Brain microvascular endothelial cell (primary cell): ENCODE data around the gene TIMP1.

ENCODE experiments used
- DNase-seq: peaks from one replicate; pipeline ENCODE4 v3.0.0-alpha.2; 2020
- H3K27ac ChIP-seq: fragments of 250-450 bp; sonication (Bioruptor Pico); 2 replicates; pipeline ENCODE4 v1.5.1; 2020; ENCODE audit warnings: mild to moderate bottlenecking, moderate library complexity
- H3K27me3 ChIP-seq: fragments of 250-450 bp; sonication (Bioruptor Pico); replicated peaks from 2 replicates; pipeline ENCODE4 v1.5.1; 2020; ENCODE audit warnings: mild to moderate bottlenecking
- H3K36me3 ChIP-seq: fragments of 250-450 bp; sonication (Bioruptor Pico); replicated peaks from 2 replicates; pipeline ENCODE4 v1.5.1; 2020; ENCODE audit warnings: mild to moderate bottlenecking
- H3K4me3 ChIP-seq: 2 replicates; pipeline ENCODE4 v1.5.1; 2011; ENCODE audit warnings: low read depth, mild to moderate bottlenecking, control low read depth, low read length, moderate library complexity
- in situ Hi-C: cut with HindIII; loops from 2 replicates; pipeline ENCODE4 v1.10.0; 2017; ENCODE audit warnings: low sequenced_read_pairs, low pct_ligation_motif_present
- TF ChIP-seq, protein P1 (sequence below): IDR thresholded peaks from 2 replicates; pipeline ENCODE4 v1.5.1; 2011; ENCODE audit warnings: low read depth, mild to moderate bottlenecking, moderate library complexity, low read length, control low read depth, inconsistent platforms; ENCODE audit errors: missing control alignments

Gene TIMP1

DNA sequence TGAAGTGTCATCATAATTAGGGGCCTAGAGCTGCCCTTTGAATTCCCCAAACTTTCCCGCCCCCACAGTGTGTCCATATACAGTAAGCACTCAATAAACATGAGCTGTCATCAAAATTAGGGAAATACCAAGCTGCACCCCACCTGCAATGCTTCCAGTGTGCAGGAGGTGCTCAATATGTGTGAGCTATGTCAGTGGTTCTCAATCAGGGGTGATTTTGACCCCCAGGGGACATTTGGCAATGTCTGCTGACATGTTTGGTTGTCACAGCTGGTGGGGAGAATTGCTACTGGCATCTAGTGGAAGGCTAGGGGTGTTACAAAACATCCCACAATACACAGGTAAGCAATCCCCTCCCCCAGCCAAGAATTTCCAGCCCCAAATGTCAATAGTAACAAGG, 46.7 kb downstream of the TIMP1 start:
- TF ChIP-seq, protein P1, sequence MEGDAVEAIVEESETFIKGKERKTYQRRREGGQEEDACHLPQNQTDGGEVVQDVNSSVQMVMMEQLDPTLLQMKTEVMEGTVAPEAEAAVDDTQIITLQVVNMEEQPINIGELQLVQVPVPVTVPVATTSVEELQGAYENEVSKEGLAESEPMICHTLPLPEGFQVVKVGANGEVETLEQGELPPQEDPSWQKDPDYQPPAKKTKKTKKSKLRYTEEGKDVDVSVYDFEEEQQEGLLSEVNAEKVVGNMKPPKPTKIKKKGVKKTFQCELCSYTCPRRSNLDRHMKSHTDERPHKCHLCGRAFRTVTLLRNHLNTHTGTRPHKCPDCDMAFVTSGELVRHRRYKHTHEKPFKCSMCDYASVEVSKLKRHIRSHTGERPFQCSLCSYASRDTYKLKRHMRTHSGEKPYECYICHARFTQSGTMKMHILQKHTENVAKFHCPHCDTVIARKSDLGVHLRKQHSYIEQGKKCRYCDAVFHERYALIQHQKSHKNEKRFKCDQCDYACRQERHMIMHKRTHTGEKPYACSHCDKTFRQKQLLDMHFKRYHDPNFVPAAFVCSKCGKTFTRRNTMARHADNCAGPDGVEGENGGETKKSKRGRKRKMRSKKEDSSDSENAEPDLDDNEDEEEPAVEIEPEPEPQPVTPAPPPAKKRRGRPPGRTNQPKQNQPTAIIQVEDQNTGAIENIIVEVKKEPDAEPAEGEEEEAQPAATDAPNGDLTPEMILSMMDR = peak; percentile 26
- no peak overlapping the region for H3K4me3 ChIP-seq
- no peaks in the 10 kb centered on the region for H3K36me3 ChIP-seq
- in situ Hi-C loops = no loop called here
- no peak for DNase-seq
- H3K27me3 ChIP-seq = no peaks in the 10 kb centered on the region
- no peak overlapping the region for H3K27ac ChIP-seq

DNA sequence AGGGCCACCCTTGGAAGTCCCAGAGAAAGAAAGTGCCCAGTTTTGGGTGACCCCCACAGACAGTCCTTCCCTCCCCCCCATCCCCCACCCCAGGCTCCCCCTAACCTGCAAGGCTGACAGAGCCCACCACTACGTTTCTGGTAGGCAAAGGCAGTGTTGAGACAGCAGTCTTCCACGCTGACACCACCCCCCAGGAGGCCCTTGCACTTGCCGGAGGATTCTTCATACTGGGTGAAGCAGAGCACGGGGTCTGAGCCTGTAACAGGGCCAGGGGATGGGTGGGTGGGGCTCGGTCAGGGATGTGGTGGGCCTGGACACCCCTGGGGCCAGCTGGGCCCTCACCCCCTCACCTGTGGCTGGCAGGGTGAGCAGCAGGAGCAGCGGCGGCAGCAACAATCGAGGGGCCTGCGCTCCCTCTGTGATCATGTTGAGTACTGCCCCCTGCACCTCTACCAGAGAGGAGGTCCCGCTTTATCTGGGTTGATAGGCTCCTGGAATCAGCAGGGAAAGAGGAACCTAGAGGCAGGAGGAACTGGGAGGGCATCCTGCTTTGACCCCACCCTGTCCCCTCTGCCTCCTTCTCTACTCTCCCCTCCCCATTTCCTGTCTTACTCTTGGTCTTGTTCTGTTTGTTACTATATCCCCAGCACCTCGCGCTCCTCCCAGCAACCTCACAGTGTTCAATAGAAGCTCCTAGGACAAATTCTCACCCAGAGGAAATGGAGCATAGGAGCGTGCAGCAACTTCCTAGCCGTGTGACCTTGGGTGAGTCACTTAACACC, 47.4 kb downstream of the TIMP1 start, which contains the start of gene CFP:
Gene CFP (minus strand): TSS at position 512 of the 782 bp plus-strand sequence. CDS start 86 bp downstream, at position 426.
- H3K4me3 ChIP-seq = no peak within 1 kb of the TSS

DNA sequence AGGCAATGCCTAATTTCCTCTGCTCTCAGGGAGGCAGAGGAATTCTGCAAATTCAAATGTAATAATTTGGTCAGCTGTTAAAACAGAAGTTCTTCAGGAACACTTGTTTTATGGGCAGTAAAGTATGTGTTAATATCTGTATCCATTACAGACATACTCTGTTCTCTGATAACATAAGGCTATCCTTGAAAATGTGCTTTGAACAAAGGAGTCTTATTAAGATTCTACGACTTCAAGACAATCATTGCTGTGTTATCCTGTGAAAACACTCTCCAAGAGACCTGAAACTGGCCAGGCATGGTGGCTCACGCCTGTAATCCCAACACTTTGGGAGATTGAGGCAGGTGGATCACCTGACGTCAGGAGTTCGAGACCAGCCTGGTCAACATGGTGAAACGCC, 49.4 kb downstream of the TIMP1 start:
- Histone ChIP-seq H3K36me3 (peaks cover 8% of the 10 kb centered on the region), H3K27me3 (no peaks in the 10 kb centered on the region), H3K4me3 (no peak overlapping the region), H3K27ac (no peak overlapping the region)
- TF ChIP-seq, protein P1 = no peak
- DNase-seq = no peak
- in situ Hi-C loops = no loop called here

More for the DNA sequence above, 47.4 kb downstream of the TIMP1 start, which contains the start of gene CFP:
- TF ChIP-seq, protein P1 = no peak
- no peak for DNase-seq
- Histone ChIP-seq H3K27me3 (no peaks in the 10 kb centered on the region), H3K27ac (no peak within 1 kb of the TSS), H3K36me3 (peaks cover 4% of the 10 kb centered on the region)
- in situ Hi-C loops = no loop called here

DNA sequence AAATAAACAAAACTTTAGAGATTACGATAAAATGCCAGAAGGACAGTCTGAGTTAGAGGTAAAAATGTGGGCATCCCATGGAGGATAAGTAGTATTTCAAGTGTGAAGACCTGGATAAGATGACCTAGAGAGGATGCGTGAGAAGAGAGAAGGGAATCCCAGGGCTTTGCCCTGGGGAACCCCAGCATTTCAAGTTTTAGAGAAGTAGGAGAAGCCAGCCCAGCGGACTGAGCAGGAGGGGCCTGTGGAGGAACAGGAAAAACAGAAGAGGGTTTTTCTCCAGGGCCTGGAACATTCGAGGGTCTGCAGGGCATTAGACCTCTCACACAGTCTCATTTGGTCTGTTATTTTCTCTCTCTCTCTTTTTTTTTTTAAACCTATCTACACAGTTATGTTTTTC, 50.4 kb downstream of the TIMP1 start:
- no peak for DNase-seq
- peaks cover 9% of the 10 kb centered on the region for H3K36me3 ChIP-seq
- H3K27me3 ChIP-seq = no peaks in the 10 kb centered on the region
- TF ChIP-seq, protein P1 = no peak
- no peak overlapping the region for H3K27ac ChIP-seq
- in situ Hi-C loops = no loop called here
- no peak overlapping the region for H3K4me3 ChIP-seq

DNA sequence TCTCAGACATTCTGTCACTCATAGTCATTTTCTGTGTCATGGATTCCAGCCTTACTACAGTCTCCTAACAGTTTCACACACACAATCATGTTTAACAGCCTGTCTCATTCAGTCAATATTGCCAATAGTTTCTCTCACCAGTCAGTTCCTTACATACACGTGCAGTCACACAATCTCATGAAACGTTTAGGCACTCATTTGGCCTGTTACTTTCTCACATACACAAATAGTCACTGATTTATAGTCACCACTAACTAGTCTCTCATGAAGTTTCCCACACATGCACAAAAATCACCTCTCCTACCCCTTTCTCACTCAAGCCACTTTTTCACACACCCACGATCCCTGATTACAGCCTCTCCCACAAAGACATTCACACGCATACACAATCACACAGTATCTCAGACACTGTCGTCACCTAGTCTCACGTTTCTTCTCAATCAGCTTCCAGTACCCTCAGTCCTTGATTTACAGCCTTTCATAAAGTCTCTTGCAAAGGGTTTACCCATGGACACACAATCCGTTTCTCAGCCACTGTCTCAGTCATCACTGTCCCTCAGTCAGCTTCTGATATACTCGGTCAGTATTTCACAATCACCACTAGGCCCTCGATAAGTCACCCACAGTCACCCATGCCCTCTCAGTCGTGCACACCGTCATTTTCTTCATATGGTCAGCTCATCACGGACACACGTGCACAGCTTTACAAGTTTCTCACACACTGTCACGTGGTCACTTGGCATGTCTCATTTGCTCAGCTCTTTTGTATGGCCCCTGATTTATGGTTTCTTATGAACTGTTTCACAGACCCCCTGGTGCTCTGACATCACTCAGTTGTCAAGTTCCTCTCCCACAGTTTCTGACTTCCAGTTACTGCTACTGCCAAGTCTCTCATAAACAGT, 51.7 kb downstream of the TIMP1 start:
- Histone ChIP-seq H3K4me3 (no peak overlapping the region), H3K27me3 (no peaks in the 10 kb centered on the region), H3K27ac (no peak overlapping the region), H3K36me3 (peaks cover 16% of the 10 kb centered on the region)
- in situ Hi-C loops = no loop called here
- TF ChIP-seq, protein P1 = no peak
- DNase-seq = no peak
